ENCODE results near the gene ANK2.

Gene ANK2

DNA sequence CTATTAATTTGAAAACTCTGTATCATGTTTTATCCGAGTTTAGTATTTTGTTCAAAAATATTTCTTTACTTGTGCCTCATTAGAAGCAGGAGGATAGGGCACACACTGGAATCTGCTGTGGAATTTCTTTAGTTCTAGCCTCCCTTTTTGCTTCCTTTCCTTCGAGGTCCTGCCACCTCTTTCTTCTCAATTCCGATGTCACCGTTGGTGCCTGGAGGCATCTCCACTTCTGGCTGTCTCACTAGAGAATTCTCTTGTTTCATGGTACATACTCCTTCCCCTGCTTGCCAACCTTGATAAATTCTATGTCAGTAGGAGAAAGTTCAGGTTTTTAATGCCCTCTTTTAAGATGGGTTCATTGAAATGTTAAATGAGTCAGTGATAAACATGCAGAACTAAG lies 140.1 kb downstream of the ANK2 start:
- DNase-seq (ENCODE audit: low spot score), result no peak
- TF ChIP-seq, protein P1, sequence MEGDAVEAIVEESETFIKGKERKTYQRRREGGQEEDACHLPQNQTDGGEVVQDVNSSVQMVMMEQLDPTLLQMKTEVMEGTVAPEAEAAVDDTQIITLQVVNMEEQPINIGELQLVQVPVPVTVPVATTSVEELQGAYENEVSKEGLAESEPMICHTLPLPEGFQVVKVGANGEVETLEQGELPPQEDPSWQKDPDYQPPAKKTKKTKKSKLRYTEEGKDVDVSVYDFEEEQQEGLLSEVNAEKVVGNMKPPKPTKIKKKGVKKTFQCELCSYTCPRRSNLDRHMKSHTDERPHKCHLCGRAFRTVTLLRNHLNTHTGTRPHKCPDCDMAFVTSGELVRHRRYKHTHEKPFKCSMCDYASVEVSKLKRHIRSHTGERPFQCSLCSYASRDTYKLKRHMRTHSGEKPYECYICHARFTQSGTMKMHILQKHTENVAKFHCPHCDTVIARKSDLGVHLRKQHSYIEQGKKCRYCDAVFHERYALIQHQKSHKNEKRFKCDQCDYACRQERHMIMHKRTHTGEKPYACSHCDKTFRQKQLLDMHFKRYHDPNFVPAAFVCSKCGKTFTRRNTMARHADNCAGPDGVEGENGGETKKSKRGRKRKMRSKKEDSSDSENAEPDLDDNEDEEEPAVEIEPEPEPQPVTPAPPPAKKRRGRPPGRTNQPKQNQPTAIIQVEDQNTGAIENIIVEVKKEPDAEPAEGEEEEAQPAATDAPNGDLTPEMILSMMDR (IDR thresholded peaks at IDR 0.05), result no peak
- no peak overlapping the region for H3K27ac ChIP-seq

DNA sequence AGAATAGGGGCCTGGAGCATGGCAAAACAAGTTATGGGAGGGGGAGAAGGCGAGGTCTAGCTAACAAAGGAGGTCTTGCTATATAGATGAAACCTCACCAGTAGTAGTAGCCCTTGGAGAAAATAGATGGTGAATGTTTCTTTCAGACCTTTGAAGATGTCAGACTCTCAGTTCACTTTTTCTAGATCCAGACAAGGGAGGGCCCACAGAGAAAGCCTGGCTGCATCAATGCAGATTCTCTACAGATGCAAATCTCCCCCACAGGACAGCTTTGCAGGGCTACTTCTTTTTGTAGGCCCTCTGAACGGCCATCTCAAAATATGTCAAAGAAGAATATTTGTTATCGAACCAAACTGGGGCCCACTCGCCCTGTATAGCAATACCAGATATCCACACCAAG lies 159.7 kb downstream of the ANK2 start:
- Histone ChIP-seq H3K27ac (no peak overlapping the region), H3K4me3 (no peak overlapping the region)
- TF ChIP-seq, protein P1 (IDR thresholded peaks at IDR 0.05), result no peak
- no peak for DNase-seq (ENCODE audit: low spot score)

More for the DNA sequence above, 140.1 kb downstream of the ANK2 start:
- no peak overlapping the region for H3K4me3 ChIP-seq

DNA sequence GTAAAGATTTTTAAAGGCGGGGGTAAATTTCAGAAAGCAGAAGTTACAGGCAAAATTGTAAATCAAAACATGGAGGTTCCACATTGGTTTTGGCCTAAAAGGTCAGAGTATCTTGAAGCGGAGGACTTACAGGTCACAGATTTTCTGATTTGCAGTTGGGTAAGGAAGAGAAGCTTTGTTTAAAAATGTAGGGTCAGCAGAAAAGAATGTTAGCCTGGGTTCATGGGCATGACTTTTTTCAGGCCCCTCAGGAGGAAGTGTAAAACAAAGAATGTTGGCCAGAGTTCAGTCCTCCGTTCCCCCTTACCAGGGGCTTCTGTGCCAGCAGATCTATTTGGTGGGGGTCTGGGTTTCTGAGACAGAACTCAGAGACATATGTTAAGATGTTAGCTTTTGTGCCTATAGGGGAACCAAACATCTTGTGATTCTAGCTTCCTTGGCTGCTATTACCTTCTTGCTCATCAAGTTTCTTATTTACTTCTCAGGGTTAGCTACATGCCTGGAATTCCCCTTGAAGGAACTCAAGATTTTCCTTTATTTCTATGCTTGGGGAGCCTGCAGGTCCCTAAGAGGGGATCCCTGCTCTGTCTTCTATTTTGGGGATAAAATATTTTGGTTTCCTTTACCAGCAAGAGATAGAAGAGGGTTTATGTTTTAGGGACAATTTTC lies 160.3 kb downstream of the ANK2 start:
- no peak overlapping the region for H3K27ac ChIP-seq
- DNase-seq (ENCODE audit: low spot score), result no peak
- no peak overlapping the region for H3K4me3 ChIP-seq
- TF ChIP-seq, protein P1 (IDR thresholded peaks at IDR 0.05), result no peak

DNA sequence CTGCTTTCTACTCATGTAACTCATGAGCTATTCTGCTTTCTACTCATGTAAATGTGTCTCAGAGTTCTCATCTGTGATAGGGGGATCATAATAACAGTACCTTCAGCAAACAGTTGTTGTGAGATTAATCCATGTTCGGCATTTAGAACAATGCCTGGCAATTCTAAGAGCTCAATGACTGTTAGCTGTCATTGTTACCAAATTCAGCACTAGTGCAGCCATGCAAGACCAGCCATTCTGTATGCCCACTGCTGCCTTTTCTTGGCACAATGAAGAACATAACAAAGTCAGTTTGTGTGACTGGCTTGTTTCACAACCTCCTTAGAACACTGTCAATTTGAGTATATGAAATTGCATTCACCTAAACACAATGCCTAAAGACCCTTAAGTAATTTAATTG lies 163.2 kb downstream of the ANK2 start:
- DNase-seq (ENCODE audit: low spot score), result no peak
- Histone ChIP-seq H3K27ac (no peak overlapping the region), H3K4me3 (no peak overlapping the region)
- TF ChIP-seq, protein P1 (IDR thresholded peaks at IDR 0.05), result no peak

DNA sequence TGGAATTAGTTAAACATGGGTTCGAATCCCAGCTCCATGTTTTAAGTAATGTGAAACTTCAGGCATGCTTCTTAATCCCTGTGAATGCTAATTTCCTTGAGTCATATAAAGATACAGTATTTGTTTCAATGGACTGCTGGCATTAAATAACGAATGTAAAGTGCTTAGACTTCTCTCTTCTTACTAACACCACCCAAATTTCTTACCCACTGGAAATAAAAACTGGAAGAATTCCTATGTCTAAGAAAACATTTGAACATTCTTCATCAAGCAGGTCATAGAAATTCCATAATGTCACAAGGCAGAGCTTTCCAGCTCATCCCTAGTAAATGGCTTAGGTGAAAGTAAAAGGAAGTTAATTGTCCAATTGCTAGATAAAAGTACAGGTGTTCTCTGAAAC lies 172.5 kb downstream of the ANK2 start:
- H3K4me3 ChIP-seq, result no peak overlapping the region
- no peak overlapping the region for H3K27ac ChIP-seq
- DNase-seq (ENCODE audit: low spot score), result no peak
- TF ChIP-seq, protein P1 (IDR thresholded peaks at IDR 0.05), result no peak

DNA sequence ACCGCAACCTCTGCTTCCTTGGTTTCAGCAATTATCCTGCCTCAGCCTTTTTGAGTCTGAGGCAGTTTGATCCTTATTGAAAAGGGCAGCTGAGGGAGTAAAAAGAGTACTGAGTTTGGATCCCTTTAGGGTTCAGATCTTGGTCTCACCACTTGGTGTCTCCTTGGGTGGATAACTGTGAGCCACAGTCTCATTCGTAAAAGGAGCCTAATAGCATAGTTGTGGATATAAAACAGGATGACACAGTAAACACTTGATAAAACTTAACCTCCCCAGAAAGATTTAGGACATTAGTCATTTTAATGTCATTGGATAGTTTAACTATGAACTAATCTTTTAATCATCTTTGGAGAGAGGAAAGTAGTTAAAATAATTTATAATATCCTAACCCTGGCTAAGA lies 173.0 kb downstream of the ANK2 start:
- TF ChIP-seq, protein P1 (IDR thresholded peaks at IDR 0.05), result no peak
- Histone ChIP-seq H3K4me3 (no peak overlapping the region), H3K27ac (no peak overlapping the region)
- DNase-seq (ENCODE audit: low spot score), result no peak

DNA sequence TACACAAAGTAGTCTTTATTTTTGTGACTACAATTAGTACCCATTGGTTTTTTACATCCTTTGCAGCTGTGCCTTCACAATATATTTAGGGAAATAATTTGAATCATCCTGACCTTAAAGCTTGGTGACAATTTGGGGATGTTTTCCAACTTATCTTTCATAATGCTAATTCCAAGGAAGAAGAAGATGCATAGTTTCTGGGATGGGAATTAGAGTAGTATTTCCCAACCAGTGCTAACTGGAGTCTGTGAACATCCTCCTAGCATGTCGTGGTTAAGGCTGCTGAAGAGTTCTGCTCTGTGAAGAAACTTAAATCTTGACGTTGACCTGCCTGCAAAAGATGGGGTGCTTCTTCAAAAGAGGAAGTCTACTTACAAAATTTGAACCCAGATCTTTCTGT lies 173.5 kb downstream of the ANK2 start:
- Histone ChIP-seq H3K4me3 (no peak overlapping the region), H3K27ac (no peak overlapping the region)
- DNase-seq (ENCODE audit: low spot score), result no peak
- TF ChIP-seq, protein P1 (IDR thresholded peaks at IDR 0.05), result no peak

All from coronary artery (tissue), 2 donors.